NCI-H2171 (cell line): ENCODE data around the gene FAM20A.
"Not testable (repeated sequence)": the region's sequence is repeated elsewhere in the genome, so short reads cannot be mapped to it uniquely, and the experiment has no call there.

Experiments used
- DNase-seq: peaks from one replicate; lab custom pipeline; 2025; lab: John Stamatoyannopoulos, UW

The FAM20A gene

GRCh38 chr17:68588362-68588761, 12.8 kb downstream of the FAM20A start:
- DNase-seq, result no peak

GRCh38 chr17:68587847-68588246, 13.3 kb downstream of the FAM20A start:
- DNase-seq, result no peak

- DNase-seq, result no peak
These were observed 14.1 kb downstream of the FAM20A start for GRCh38 chr17:68587026-68587425.

GRCh38 chr17:68585643-68586042, 15.5 kb downstream of the FAM20A start:
- no peak for DNase-seq

GRCh38 chr17:68584581-68585303, 16.4 kb downstream of the FAM20A start:
- DNase-seq, result no peak

GRCh38 chr17:68582867-68583266, 18.3 kb downstream of the FAM20A start:
- DNase-seq, result not testable (repeated sequence)

- no peak for DNase-seq
These were observed 19.1 kb downstream of the FAM20A start for GRCh38 chr17:68581863-68582645.

GRCh38 chr17:68580236-68580770, 20.9 kb downstream of the FAM20A start:
- no peak for DNase-seq

- DNase-seq, result no peak
These were observed 21.8 kb downstream of the FAM20A start for GRCh38 chr17:68579194-68579927.

GRCh38 chr17:68578236-68578635, 22.9 kb downstream of the FAM20A start:
- DNase-seq, result no peak

GRCh38 chr17:68577497-68577821, 23.7 kb downstream of the FAM20A start:
- no peak for DNase-seq

- DNase-seq, result no peak
These were observed 24.2 kb downstream of the FAM20A start for GRCh38 chr17:68576811-68577496.

GRCh38 chr17:68576137-68576536, 25.0 kb downstream of the FAM20A start:
- no peak for DNase-seq

- no peak for DNase-seq
These were observed 27.8 kb downstream of the FAM20A start for GRCh38 chr17:68573338-68573737.

GRCh38 chr17:68572138-68572842, 28.9 kb downstream of the FAM20A start:
- no peak for DNase-seq

GRCh38 chr17:68570526-68570925, 30.6 kb downstream of the FAM20A start:
- DNase-seq, result no peak

GRCh38 chr17:68569346-68569745, 31.8 kb downstream of the FAM20A start:
- DNase-seq, result no peak

- DNase-seq, result no peak
These were observed 32.6 kb downstream of the FAM20A start for GRCh38 chr17:68568581-68568980.

- DNase-seq, result no peak
These were observed 33.6 kb downstream of the FAM20A start for GRCh38 chr17:68567581-68567980.

- no peak for DNase-seq
These were observed 34.1 kb downstream of the FAM20A start for GRCh38 chr17:68567035-68567434.

- no peak for DNase-seq
These were observed 34.8 kb downstream of the FAM20A start for GRCh38 chr17:68566442-68566738.
